HepG2 (cell line): ENCODE measurements around the gene NSG2.

ENCODE experiments used
- SSRP1 ChIP-seq: IDR thresholded peaks from 2 replicates; pipeline ENCODE4 v1.6.1; 2016; ENCODE audit warnings: control low read depth
- ZNF670 ChIP-seq: sonication (generic); formaldehyde crosslinking; IDR thresholded peaks from 2 replicates; pipeline ENCODE4 v1.8.0; 2022; ENCODE audit warnings: mild to moderate bottlenecking, missing genetic modification reagents, borderline replicate concordance

DNA sequence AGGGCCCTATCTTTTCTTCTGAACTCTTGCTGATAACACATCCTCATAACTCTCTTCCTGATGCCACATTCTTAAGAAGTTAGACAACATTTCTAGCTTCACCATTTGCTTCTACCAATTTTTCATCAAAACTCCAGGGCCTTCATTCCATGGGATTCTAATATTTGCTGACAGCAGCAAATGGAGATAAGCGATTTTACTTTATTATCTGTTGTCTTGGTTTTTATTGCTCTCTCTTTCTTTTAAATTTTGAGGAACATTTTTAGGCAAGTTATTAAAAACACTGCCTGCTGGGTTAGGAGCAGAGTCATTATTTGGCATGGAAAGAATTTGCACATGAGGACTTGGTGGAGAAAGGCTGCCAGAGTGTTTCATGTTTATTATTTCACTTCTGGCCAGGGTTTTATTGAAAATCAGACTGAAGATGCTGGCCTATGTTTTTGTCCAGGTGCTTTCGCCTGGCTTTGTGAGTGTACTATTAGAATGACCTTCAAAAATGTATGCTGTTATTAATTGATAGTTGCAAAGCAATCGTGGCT is 27.7 kb downstream of the NSG2 start:
- TF ChIP-seq ZNF670 (CRISPR knock-in tag) = no peak
- no peak for TF ChIP-seq SSRP1 (CRISPR knock-in tag)
